H1 (cell line): Measurements from ENCODE around the gene PAX6. TPM values are rescaled to one million over a fixed set of nuclear protein-coding genes. Genes with fewer than 3 reads are reported as not detected.
A peak's percentile ranks its signal among the peaks of the same experiment; 100 is the strongest.

Experiments
- CTCF ChIA-PET: fragments of 300-600 bp; sonication (Branson Sonifier 250); formaldehyde crosslinking; loops from one replicate; lab custom pipeline; 2021; ENCODE audit not compliant: partially characterized antibody; lab: Charles Lee
- POLR2A ChIA-PET: fragments of 300-600 bp; sonication (Branson Sonifier 250); formaldehyde crosslinking; loops from one replicate; lab custom pipeline; 2021; ENCODE audit warnings: inconsistent platforms; ENCODE audit not compliant: partially characterized antibody; lab: Charles Lee
- DNase-seq, 2 experiments: peaks; one replicate each; pipeline versions ENCODE4 v3.0.0 to v3.0.0-alpha.2; 2010 to 2022; ENCODE audit warnings: low spot score in 2 of 2, low read depth in 1 of 2, mixed read lengths in 1 of 2
- FAIRE-seq: peaks from 2 replicates; lab custom pipeline; 2011; peaks lifted over from hg19 to GRCh38; lab: Jason Lieb, UNC
- H2AFZ ChIP-seq: 2 replicates; pipeline ENCODE4 v1.8.1; 2012; ENCODE audit warnings: low read length, inconsistent platforms
- H2AK5ac ChIP-seq: 2 replicates; pipeline ENCODE4 v1.6.1; 2013; ENCODE audit warnings: low read depth, low read length
- H2BK120ac ChIP-seq: replicated peaks from 2 replicates; pipeline ENCODE3; 2013; ENCODE audit warnings: low read depth, low read length, inconsistent platforms
- H2BK12ac ChIP-seq: 2 replicates; pipeline ENCODE4 v1.6.1; 2013; ENCODE audit warnings: low read depth, low read length
- H2BK15ac ChIP-seq: 2 replicates; pipeline ENCODE4 v1.6.1; 2013; ENCODE audit warnings: low read length
- H2BK20ac ChIP-seq: 2 replicates; pipeline ENCODE4 v1.6.1; 2013; ENCODE audit warnings: low read length
- H2BK5ac ChIP-seq: 2 replicates; pipeline ENCODE4 v1.6.1; 2013; ENCODE audit warnings: low read depth, low read length
- H3K14ac ChIP-seq: 2 replicates; pipeline ENCODE4 v1.6.1; 2013; ENCODE audit warnings: inconsistent platforms; ENCODE audit not compliant: insufficient read length
- H3K18ac ChIP-seq: 2 replicates; pipeline ENCODE4 v1.6.1; 2013; ENCODE audit warnings: low read length; ENCODE audit errors: extremely low read depth
- H3K23ac ChIP-seq: 2 replicates; pipeline ENCODE4 v1.6.1; 2013; ENCODE audit warnings: inconsistent platforms; ENCODE audit not compliant: insufficient read length
- H3K23me2 ChIP-seq: 2 replicates; pipeline ENCODE4 v1.6.1; 2013; ENCODE audit warnings: low read depth, low read length
- H3K27ac ChIP-seq: 2 replicates; pipeline ENCODE4 v1.6.1; 2011; ENCODE audit warnings: low read depth, low read length, inconsistent platforms
- H3K27me3 ChIP-seq, 4 experiments: replicated peaks in 1 of 4; 1 replicate in 1 of 4; 2 replicates in 3 of 4; pipeline versions ENCODE4 v1.6.1 to v1.8.1; 2011 to 2013; ENCODE audit warnings: low read length in 3 of 4, mild to moderate bottlenecking in 3 of 4, inconsistent platforms in 2 of 4, mixed read lengths in 2 of 4, moderate library complexity in 1 of 4; ENCODE audit not compliant: control insufficient read depth in 3 of 4, insufficient read depth in 3 of 4; ENCODE audit errors: extremely low read depth in 1 of 4
- H3K36me3 ChIP-seq, 4 experiments: 2 replicates each; pipeline versions ENCODE4 v1.6.1 to v1.8.1; 2011 to 2013; ENCODE audit warnings: mild to moderate bottlenecking in 4 of 4, low read length in 3 of 4, moderate library complexity in 2 of 4, control low read depth in 1 of 4, inconsistent platforms in 1 of 4; ENCODE audit not compliant: insufficient read depth in 4 of 4, control insufficient read depth in 2 of 4
- H3K4ac ChIP-seq: replicated peaks from 2 replicates; pipeline ENCODE3; 2013; ENCODE audit warnings: low read length, low read depth, mixed read lengths, inconsistent platforms; ENCODE audit not compliant: insufficient read length
- H3K4me1 ChIP-seq, 4 experiments: replicated peaks in 1 of 4; 1 replicate in 1 of 4; 2 replicates in 3 of 4; pipeline versions ENCODE4 v1.6.1 to v1.8.1; 2011 to 2013; ENCODE audit warnings: low read length in 3 of 4, inconsistent platforms in 2 of 4, mixed read lengths in 1 of 4; ENCODE audit not compliant: insufficient read depth in 4 of 4, control insufficient read depth in 3 of 4
- H3K4me2 ChIP-seq, 2 experiments: 2 replicates each; pipeline versions ENCODE4 v1.6.1 to v1.8.1; 2011 to 2013; ENCODE audit warnings: low read depth in 2 of 2, low read length in 2 of 2, control low read depth in 1 of 2, inconsistent platforms in 1 of 2, mild to moderate bottlenecking in 1 of 2; ENCODE audit not compliant: insufficient read depth in 1 of 2
- H3K4me3 ChIP-seq, 4 experiments: fragments of 200-600, 300-600 bp in 1 of 4; sonication (generic), shearing (Covaris generic), sonication (Bioruptor Twin) in 1 of 4; 2 replicates each; pipeline versions ENCODE4 v1.5.1 to v1.8.1; 2011 to 2016; ENCODE audit warnings: low read length in 4 of 4, low read depth in 3 of 4, control low read depth in 2 of 4, inconsistent platforms in 2 of 4, mild to moderate bottlenecking in 2 of 4, mixed read lengths in 1 of 4, moderate library complexity in 1 of 4; ENCODE audit not compliant: insufficient read depth in 2 of 4; ENCODE audit errors: extremely low read depth in 1 of 4
- H3K56ac ChIP-seq: replicated peaks from 2 replicates; pipeline ENCODE3; 2013; ENCODE audit warnings: low read depth, mild to moderate bottlenecking, mixed read lengths, low read length, inconsistent platforms; ENCODE audit not compliant: insufficient read length
- H3K79me1 ChIP-seq: 2 replicates; pipeline ENCODE4 v1.6.1; 2013; ENCODE audit warnings: low read depth, low read length, control low read depth
- H3K79me2 ChIP-seq, 2 experiments: 2 replicates each; pipeline versions ENCODE4 v1.6.1 to v1.8.1; 2012 to 2013; ENCODE audit warnings: low read length in 2 of 2, mild to moderate bottlenecking in 2 of 2, inconsistent platforms in 1 of 2; ENCODE audit not compliant: insufficient read depth in 2 of 2, control insufficient read depth in 1 of 2
- H3K9ac ChIP-seq, 4 experiments: replicated peaks in 1 of 4; 1 replicate in 1 of 4; 2 replicates in 3 of 4; pipeline versions ENCODE4 v1.6.1 to v1.8.1; 2011 to 2013; ENCODE audit warnings: low read depth in 3 of 4, low read length in 3 of 4, control low read depth in 2 of 4, mild to moderate bottlenecking in 2 of 4, moderate library complexity in 2 of 4, inconsistent platforms in 1 of 4; ENCODE audit errors: extremely low read depth in 1 of 4
- H3K9me3 ChIP-seq, 2 experiments: 2 replicates each; pipeline versions ENCODE4 v1.6.1 to v1.8.1; 2012 to 2013; ENCODE audit warnings: mild to moderate bottlenecking in 2 of 2, moderate library complexity in 2 of 2, control low read depth in 1 of 2, inconsistent platforms in 1 of 2, low read depth in 1 of 2, low read length in 1 of 2, mixed read lengths in 1 of 2; ENCODE audit not compliant: insufficient read depth in 2 of 2
- H4K20me1 ChIP-seq, 2 experiments: replicated peaks in 1 of 2; 2 replicates each; pipeline versions ENCODE3 to v1.8.1; 2011 to 2013; ENCODE audit warnings: inconsistent platforms in 2 of 2, low read length in 2 of 2, mild to moderate bottlenecking in 1 of 2; ENCODE audit not compliant: insufficient read depth in 2 of 2, control insufficient read depth in 1 of 2
- H4K5ac ChIP-seq: 2 replicates; pipeline ENCODE4 v1.6.1; 2013; ENCODE audit warnings: low read length, low read depth, mixed read lengths, inconsistent platforms; ENCODE audit not compliant: insufficient read length
- H4K8ac ChIP-seq: 2 replicates; pipeline ENCODE4 v1.8.0; 2013; ENCODE audit warnings: mild to moderate bottlenecking, moderate library complexity, low read length, inconsistent platforms; ENCODE audit not compliant: insufficient read depth; ENCODE audit errors: extremely low read depth
- H4K91ac ChIP-seq: replicated peaks from 2 replicates; pipeline ENCODE3; 2013; ENCODE audit warnings: low read length, mixed read lengths, inconsistent platforms; ENCODE audit not compliant: insufficient read length
- ASH2L ChIP-seq: fragments of 200-600, 300-600 bp; sonication (generic); IDR thresholded peaks from one replicate; pipeline ENCODE4 v1.7.1; 2017; ENCODE audit warnings: low read length
- ATF2 ChIP-seq: IDR thresholded peaks from 2 replicates; pipeline ENCODE4 v1.6.1; 2012; ENCODE audit warnings: low read length, inconsistent platforms
- BRCA1 ChIP-seq: IDR thresholded peaks from 2 replicates; pipeline ENCODE4 v1.6.1; 2012; ENCODE audit warnings: low read depth, low read length, improper control_type of control experiment
- JUN ChIP-seq: IDR thresholded peaks from 2 replicates; pipeline ENCODE4 v1.6.1; 2011; ENCODE audit warnings: low read depth, mild to moderate bottlenecking, improper control_type of control experiment, low read length
- NRF1 ChIP-seq: IDR thresholded peaks from 2 replicates; pipeline ENCODE4 v1.6.1; 2011; ENCODE audit warnings: mild to moderate bottlenecking, low read depth, low read length, improper control_type of control experiment
- PHF8 ChIP-seq: fragments of 200-600 bp; sonication (generic); conservative IDR thresholded peaks from 2 replicates; pipeline ENCODE4 v1.7.1; 2012; ENCODE audit warnings: low read depth, mild to moderate bottlenecking, inconsistent platforms, low read length, moderate library complexity
- RAD21 ChIP-seq, 2 experiments: IDR thresholded peaks in 1 of 2; conservative IDR thresholded peaks in 1 of 2; 2 replicates each; pipeline ENCODE4 v1.6.1; 2011; ENCODE audit warnings: low read depth in 2 of 2, low read length in 2 of 2, improper control_type of control experiment in 1 of 2, inconsistent platforms in 1 of 2, mild to moderate bottlenecking in 1 of 2, moderate library complexity in 1 of 2
- SAP30 ChIP-seq: fragments of 300-600 bp; sonication (generic); IDR thresholded peaks from 2 replicates; pipeline ENCODE4 v1.7.1; 2012; ENCODE audit warnings: low read length, moderate library complexity, mild to moderate bottlenecking, inconsistent platforms; ENCODE audit not compliant: insufficient read depth, insufficient replicate concordance
- WGBS, 2 experiments: shearing (Covaris generic) in 1 of 2; methylation state at CpG; one replicate each; pipeline versions ENCODE4 v1.1.6 to v1.1.7; 2013 to 2015; ENCODE audit warnings: low lambda C conversion rate in 2 of 2, mixed read lengths in 2 of 2, inconsistent platforms in 1 of 2, low coverage in 1 of 2, missing lambda C conversion rate in 1 of 2; ENCODE audit not compliant: insufficient replicate concordance in 2 of 2, insufficient coverage in 1 of 2, insufficient read length in 1 of 2; ENCODE audit errors: extremely low coverage in 1 of 2, missing lambda C conversion rate in 1 of 2; 5-methylcytosine and 5-hydroxymethylcytosine counted together
- polyA plus RNA-seq, 7 experiments: library from polyadenylated mRNA; depleted of rRNA in 3 of 7; stranded (reverse) in 5 of 7; unstranded in 2 of 7; fragments of >200 nt in 5 of 7; fragments of 200-250 nt in 2 of 7; gene quantifications; 1 replicate in 5 of 7; 2 replicates in 1 of 7; 4 replicates in 1 of 7; pipeline versions ENCODE4 v1.2.1 to v1.2.3, GENCODE V29; 2011 to 2013; ENCODE audit warnings: missing spikeins in 2 of 7, mixed read lengths in 2 of 7
- total RNA-seq: library from RNA; stranded (reverse); fragmentation: NEBNext Ultra II Directional; extraction: Animal tissue kit (Norgen Biotek cat#: 25700); gene quantifications from 2 replicates; pipeline ENCODE4 v1.2.1, GENCODE V29; 2021

The PAX6 gene
- total and polyA plus RNA-seq, 2 of the 8 experiments (the other 6 are each of a cell fraction or from before 2014, with no cell fraction given) = 0.30 to 0.65 TPM

- H3K4me3 ChIP-seq = peak overlapping the region; percentile 45 to 62 (median 51)
- FAIRE-seq (no peak), DNase-seq (peak in 1 of 2 experiments; percentile 89)
- H3K36me3 ChIP-seq = no peaks in the 10 kb centered on the region; a peak in 1 of 8 replicates
- no peak overlapping the region for H4K5ac ChIP-seq
- no peaks in the 10 kb centered on the region for H3K79me1 ChIP-seq
- ChIA-PET POLR2A (interaction anchor here (0.7 to 3.0 kb wide), 10 partner anchors 9 to 72 kb away, joined by 3 to 10 read pairs (median 5); no protein-coding TSS in a partner anchor), CTCF (interaction anchor here (0.6 to 6.7 kb wide), 21 partner anchors 9 to 689 kb away, joined by 3 to 59 read pairs (median 4); no protein-coding TSS in a partner anchor)
- H3K79me2 ChIP-seq = no peaks in the 10 kb centered on the region
- no peaks in the 10 kb centered on the region for H3K9me3 ChIP-seq
- H3K56ac ChIP-seq = no peak overlapping the region
- H2BK15ac ChIP-seq = no peak overlapping the region
- no peak overlapping the region for H4K91ac ChIP-seq
- peak overlapping the region; percentile 51; the same call in 1 of the 2 replicates for H4K8ac ChIP-seq
- H3K23ac ChIP-seq = no peak overlapping the region
- peak overlapping the region; percentile 52; the same call in 1 of the 2 replicates for H2AFZ ChIP-seq
- no peak overlapping the region for H3K9ac ChIP-seq
- peak overlapping the region; percentile 78 for H3K18ac ChIP-seq
- no peak overlapping the region for H2BK20ac ChIP-seq
- H3K27ac ChIP-seq = no peak overlapping the region
- H3K27me3 ChIP-seq = peaks cover 71 to 86% (median 82%) of the 10 kb centered on the region in 4 experiments
- no peak overlapping the region for H3K14ac ChIP-seq
- peak overlapping the region; percentile 40; the same call in 1 of the 2 replicates for H2AK5ac ChIP-seq
- H3K23me2 ChIP-seq = peaks cover 7% of the 10 kb centered on the region; the same call in 1 of the 2 replicates
- peaks cover 0 to 26% of the 10 kb centered on the region in 2 experiments for H4K20me1 ChIP-seq
- H3K4me1 ChIP-seq = peaks cover 18 to 30% (median 19%) of the 10 kb centered on the region in 4 experiments
- peak overlapping the region; percentile 97 to 99 for H3K4me2 ChIP-seq
- H2BK12ac ChIP-seq = peak overlapping the region; percentile 84; the same call in 1 of the 2 replicates
- 1% methylated on average over 58 of the region's 60 CpGs; no CpG with 5 or more reads in 1 of the 2 experiments for WGBS, 2 experiments
- H2BK5ac ChIP-seq = no peak overlapping the region; the same call in 1 of the 2 replicates
- no peak overlapping the region for H3K4ac ChIP-seq
- H2BK120ac ChIP-seq = no peak overlapping the region
- TF ChIP-seq RAD21 (IDR thresholded peaks at IDR 0.05 in 1 of 2, conservative IDR thresholded peaks at IDR 0.05 in 1 of 2; ENCODE audit: low read depth in 2 of 2, low read length in 2 of 2) (peak; percentile 61 to 73), SAP30 (no peak), ASH2L (peak; percentile 67), BRCA1 (no peak), NRF1 (no peak), PHF8 (no peak), ATF2 (no peak), JUN (no peak)
Measured at GRCh38 chr11:31798554-31799434, 12.3 kb downstream of the PAX6 start.
